Peyer's patch (tissue), 4 donors: ENCODE data around the gene FAM43A.

Experiments
- CTCF ChIP-seq, 6 experiments: fragments of 450-650 bp in 4 of 6; fragments of 200-600 bp in 2 of 6; sonication (generic) in 1 of 6; IDR thresholded peaks; one replicate each; pipeline ENCODE4 v1.5.1; 2017 to 2019; ENCODE audit warnings: antibody characterized with exemption in 6 of 6, mild to moderate bottlenecking in 3 of 6, moderate library complexity in 1 of 6
- POLR2A ChIP-seq, 2 donors: fragments of 450-650 bp; IDR thresholded peaks; one replicate each; pipeline ENCODE4 v1.5.1; 2017; ENCODE audit warnings: antibody characterized with exemption in 2 of 2, mild to moderate bottlenecking in 2 of 2, moderate library complexity in 2 of 2

- no peak for TF ChIP-seq CTCF (IDR thresholded peaks at IDR 0.05)
- TF ChIP-seq POLR2A (IDR thresholded peaks at IDR 0.05), result no peak
These were observed 12.8 kb upstream of the FAM43A start for GRCh38 chr3:194672876-194673275.
